Measurements from ENCODE around the gene DIP2B. TPM values are rescaled to one million over a fixed set of nuclear protein-coding genes. Genes with fewer than 3 reads are reported as not detected.

DIP2B gene
- total RNA-seq, 1 experiment from 2014 or later, result 26.1 TPM

- Mint-ChIP-seq H3K27me3 (ENCODE audit: low read depth) (no peaks in the 10 kb centered on the region), H3K36me3 (peaks cover 40% of the 10 kb centered on the region), H3K4me1 (no peaks in the 10 kb centered on the region), H3K27ac (no peak overlapping the region), H3K9me3 (no peaks in the 10 kb centered on the region), H3K4me3 (no peak overlapping the region)
- ChIA-PET CTCF (interaction anchor here (0.6 kb wide), 1 partner anchor 15 kb away, joined by 3 read pairs; no protein-coding TSS in a partner anchor), POLR2A (no interaction called here)
- TF ChIP-seq ZNF396 (CRISPR knock-in tag; IDR thresholded peaks at IDR 0.05; ENCODE audit: borderline replicate concordance), result no peak
- no peak for TF ChIP-seq OVOL2 (CRISPR knock-in tag; IDR thresholded peaks at IDR 0.05; ENCODE audit: borderline replicate concordance)
- TF ChIP-seq, protein P1, sequence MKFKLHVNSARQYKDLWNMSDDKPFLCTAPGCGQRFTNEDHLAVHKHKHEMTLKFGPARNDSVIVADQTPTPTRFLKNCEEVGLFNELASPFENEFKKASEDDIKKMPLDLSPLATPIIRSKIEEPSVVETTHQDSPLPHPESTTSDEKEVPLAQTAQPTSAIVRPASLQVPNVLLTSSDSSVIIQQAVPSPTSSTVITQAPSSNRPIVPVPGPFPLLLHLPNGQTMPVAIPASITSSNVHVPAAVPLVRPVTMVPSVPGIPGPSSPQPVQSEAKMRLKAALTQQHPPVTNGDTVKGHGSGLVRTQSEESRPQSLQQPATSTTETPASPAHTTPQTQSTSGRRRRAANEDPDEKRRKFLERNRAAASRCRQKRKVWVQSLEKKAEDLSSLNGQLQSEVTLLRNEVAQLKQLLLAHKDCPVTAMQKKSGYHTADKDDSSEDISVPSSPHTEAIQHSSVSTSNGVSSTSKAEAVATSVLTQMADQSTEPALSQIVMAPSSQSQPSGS (CRISPR knock-in tag; IDR thresholded peaks at IDR 0.05; ENCODE audit: borderline replicate concordance, low read depth), result no peak
- no peak for TF ChIP-seq ETV6 (CRISPR knock-in tag; IDR thresholded peaks at IDR 0.05)
- no peak for TF ChIP-seq HMGA2 (CRISPR knock-in tag; IDR thresholded peaks at IDR 0.05)
- no peak for TF ChIP-seq FOXP1 (CRISPR knock-in tag; IDR thresholded peaks at IDR 0.05; ENCODE audit: borderline replicate concordance)
- TF ChIP-seq, protein P2, sequence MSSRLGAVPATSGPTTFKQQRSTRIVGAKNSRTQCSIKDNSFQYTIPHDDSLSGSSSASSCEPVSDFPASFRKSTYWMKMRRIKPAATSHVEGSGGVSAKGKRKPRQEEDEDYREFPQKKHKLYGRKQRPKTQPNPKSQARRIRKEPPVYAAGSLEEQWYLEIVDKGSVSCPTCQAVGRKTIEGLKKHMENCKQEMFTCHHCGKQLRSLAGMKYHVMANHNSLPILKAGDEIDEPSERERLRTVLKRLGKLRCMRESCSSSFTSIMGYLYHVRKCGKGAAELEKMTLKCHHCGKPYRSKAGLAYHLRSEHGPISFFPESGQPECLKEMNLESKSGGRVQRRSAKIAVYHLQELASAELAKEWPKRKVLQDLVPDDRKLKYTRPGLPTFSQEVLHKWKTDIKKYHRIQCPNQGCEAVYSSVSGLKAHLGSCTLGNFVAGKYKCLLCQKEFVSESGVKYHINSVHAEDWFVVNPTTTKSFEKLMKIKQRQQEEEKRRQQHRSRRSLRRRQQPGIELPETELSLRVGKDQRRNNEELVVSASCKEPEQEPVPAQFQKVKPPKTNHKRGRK (CRISPR knock-in tag; IDR thresholded peaks at IDR 0.05; ENCODE audit: borderline replicate concordance), result no peak
- TF ChIP-seq CBFB (CRISPR knock-in tag; IDR thresholded peaks at IDR 0.05; ENCODE audit: low read depth), result no peak
- TF ChIP-seq, protein P3, sequence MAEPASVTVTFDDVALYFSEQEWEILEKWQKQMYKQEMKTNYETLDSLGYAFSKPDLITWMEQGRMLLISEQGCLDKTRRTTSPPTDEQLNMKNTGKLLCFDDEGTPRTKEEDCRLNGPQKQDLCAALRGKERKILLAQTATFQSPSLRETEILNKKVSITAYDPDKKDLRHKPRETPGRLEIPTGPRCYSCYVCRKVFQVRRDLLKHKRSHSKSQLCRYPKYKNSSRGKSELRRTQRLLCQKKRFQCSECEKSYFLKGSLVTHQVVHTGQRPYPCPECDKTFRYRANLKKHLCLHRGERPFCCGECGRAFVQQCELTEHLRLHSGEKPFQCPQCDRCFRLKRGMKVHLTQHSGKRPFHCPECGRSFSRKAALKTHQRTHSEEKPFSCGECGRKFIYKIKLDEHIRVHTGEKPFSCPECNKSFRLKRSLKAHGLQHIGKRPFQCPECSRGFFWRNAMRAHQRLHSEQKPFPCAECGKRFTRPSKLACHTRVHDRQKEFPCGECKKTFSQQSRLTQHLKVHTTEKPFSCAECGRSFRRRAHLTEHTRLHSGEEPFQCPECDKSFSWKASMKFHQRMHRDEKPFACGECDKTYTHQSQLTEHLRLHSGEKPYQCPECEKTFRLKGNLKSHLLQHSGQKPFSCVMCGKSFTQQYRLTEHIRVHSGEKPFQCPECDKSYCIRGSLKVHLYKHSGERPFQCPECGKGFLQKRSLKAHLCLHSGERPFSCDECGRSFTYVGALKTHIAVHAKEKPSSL (CRISPR knock-in tag; conservative IDR thresholded peaks at IDR 0.05), result no peak
- TF ChIP-seq MAX (CRISPR knock-in tag; IDR thresholded peaks at IDR 0.05), result no peak
- TF ChIP-seq ERG (CRISPR knock-in tag; IDR thresholded peaks at IDR 0.05), result no peak
- no peak for ATAC-seq
- no peak for DNase-seq (ENCODE audit: low spot score)
Measured at GRCh38 chr12:50715174-50715573, 210.4 kb downstream of the DIP2B start.

DNA sequence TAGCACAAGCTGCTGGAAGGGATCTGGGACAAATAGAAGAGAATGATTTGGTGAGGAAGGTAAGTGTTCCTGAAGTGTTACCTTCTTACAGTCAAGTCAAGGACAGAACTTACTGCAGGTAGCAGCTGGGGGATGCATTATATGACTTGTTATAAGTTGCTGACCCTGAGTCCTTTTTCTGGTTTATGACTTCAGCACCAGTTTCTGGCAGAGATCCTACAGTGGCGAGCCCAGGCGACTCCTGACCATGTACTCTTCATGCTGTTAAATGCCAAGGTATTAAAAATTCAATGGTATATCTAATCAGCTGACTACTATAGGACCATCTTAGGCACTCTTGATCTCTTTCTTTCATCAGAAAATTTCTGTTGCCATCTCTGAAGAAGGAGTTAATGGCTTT, 214.0 kb downstream of the DIP2B start:
- no peak for TF ChIP-seq NFYB (CRISPR knock-in tag; conservative IDR thresholded peaks at IDR 0.05; ENCODE audit: low read depth)
- TF ChIP-seq JUN (CRISPR knock-in tag; IDR thresholded peaks at IDR 0.05), result no peak
- no peak for TF ChIP-seq ZNF396 (CRISPR knock-in tag; IDR thresholded peaks at IDR 0.05; ENCODE audit: borderline replicate concordance)
- no peak for TF ChIP-seq NR1H2 (CRISPR knock-in tag; IDR thresholded peaks at IDR 0.05)
- no peak for TF ChIP-seq CBFB (CRISPR knock-in tag; IDR thresholded peaks at IDR 0.05; ENCODE audit: low read depth)
- TF ChIP-seq SP1 (CRISPR knock-in tag; conservative IDR thresholded peaks at IDR 0.05), result no peak
- ATAC-seq (no peak), DNase-seq (ENCODE audit: low spot score) (no peak)
- H3K4me3 Mint-ChIP-seq, result no peak overlapping the region
- H3K4me1 Mint-ChIP-seq, result no peaks in the 10 kb centered on the region
- no peaks in the 10 kb centered on the region for H3K27me3 Mint-ChIP-seq (ENCODE audit: low read depth)
- H3K27ac Mint-ChIP-seq, result no peak overlapping the region
- peaks cover 49% of the 10 kb centered on the region for H3K36me3 Mint-ChIP-seq
- no peaks in the 10 kb centered on the region for H3K9me3 Mint-ChIP-seq
- POLR2A ChIA-PET, result no interaction called here
- CTCF ChIA-PET, result no interaction called here

DNA sequence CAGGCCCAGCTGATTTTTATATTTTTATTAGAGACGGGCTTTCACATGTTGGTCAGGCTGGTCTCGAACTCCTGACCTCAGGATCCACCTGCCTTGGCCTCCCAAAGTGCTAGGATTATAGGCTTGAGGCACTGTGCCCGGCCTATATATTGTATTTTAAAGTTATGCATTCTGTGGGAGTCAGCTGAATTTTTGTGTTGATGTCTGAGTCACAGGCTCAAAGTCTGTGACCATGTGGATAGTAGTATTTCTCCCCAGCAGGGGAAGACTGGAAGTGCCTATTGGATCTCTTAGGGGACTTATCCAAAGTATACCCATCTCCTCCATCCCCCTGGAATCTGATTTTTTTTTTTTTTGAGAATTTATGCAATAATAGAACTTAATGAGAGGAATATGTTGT, 215.3 kb downstream of the DIP2B start:
- H3K9me3 Mint-ChIP-seq, result no peaks in the 10 kb centered on the region
- H3K27me3 Mint-ChIP-seq (ENCODE audit: low read depth), result no peaks in the 10 kb centered on the region
- H3K27ac Mint-ChIP-seq, result no peak overlapping the region
- H3K36me3 Mint-ChIP-seq, result peaks cover 51% of the 10 kb centered on the region
- H3K4me1 Mint-ChIP-seq, result no peaks in the 10 kb centered on the region
- ChIA-PET CTCF (interaction anchor here (1.5 kb wide), 1 partner anchor 267 kb away, joined by 3 read pairs; no protein-coding TSS in a partner anchor), POLR2A (no interaction called here)
- ATAC-seq, result no peak
- DNase-seq (ENCODE audit: low spot score), result no peak
- H3K4me3 Mint-ChIP-seq, result no peak overlapping the region
- TF ChIP-seq ZNF423 (CRISPR knock-in tag; IDR thresholded peaks at IDR 0.05), result no peak
- TF ChIP-seq ZNF416 (CRISPR knock-in tag; IDR thresholded peaks at IDR 0.05), result no peak
- TF ChIP-seq RORB (CRISPR knock-in tag; IDR thresholded peaks at IDR 0.05), result no peak
- no peak for TF ChIP-seq SMAD3 (CRISPR knock-in tag; IDR thresholded peaks at IDR 0.05; ENCODE audit: borderline replicate concordance)
- no peak for TF ChIP-seq ATF1 (CRISPR knock-in tag; IDR thresholded peaks at IDR 0.05)
- no peak for TF ChIP-seq ERG (CRISPR knock-in tag; IDR thresholded peaks at IDR 0.05)
- TF ChIP-seq GTF2I (CRISPR knock-in tag; conservative IDR thresholded peaks at IDR 0.05), result no peak
- no peak for TF ChIP-seq PRRX2 (CRISPR knock-in tag; IDR thresholded peaks at IDR 0.05)
- no peak for TF ChIP-seq TP53 (CRISPR knock-in tag; IDR thresholded peaks at IDR 0.05)
- no peak for TF ChIP-seq ZNF232 (CRISPR knock-in tag; IDR thresholded peaks at IDR 0.05)
- TF ChIP-seq USF1 (CRISPR knock-in tag; IDR thresholded peaks at IDR 0.05), result no peak
- TF ChIP-seq GRHL2 (CRISPR knock-in tag; IDR thresholded peaks at IDR 0.05; ENCODE audit: insufficient replicate concordance, severe bottlenecking), result no peak
